Measurements from ENCODE around the gene ARHGEF16. TPM values are rescaled to one million over a fixed set of nuclear protein-coding genes. Genes with fewer than 3 reads are reported as not detected.

ARHGEF16 gene
- total RNA-seq, 1 experiment from 2014 or later = 0.58 TPM

DNA sequence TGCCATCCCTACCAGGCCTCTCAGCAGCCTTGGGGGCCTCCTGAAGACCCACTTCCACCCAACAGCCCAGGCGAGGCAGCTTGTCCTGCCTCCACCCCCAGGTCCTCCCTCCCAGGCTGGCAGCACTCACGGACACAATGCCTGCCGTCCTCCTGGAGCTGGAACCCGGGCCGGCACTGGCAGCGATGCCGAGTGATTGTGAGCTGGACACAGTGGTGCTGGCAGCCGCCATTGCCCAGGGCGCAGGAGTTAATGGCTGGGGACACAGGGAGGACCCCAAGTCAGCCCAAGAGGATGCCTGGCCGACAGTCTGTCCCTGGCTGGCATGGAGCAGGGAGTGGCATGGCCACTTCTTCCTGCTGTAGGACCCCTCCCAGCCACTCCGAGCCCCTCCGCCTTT lies 60.8 kb downstream of the ARHGEF16 start:
- DNase-seq (ENCODE audit: low read depth, low spot score) = no peak
- in situ Hi-C loops (cut with HindIII; ENCODE audit: low pct_unique_long_range_greater_than_20kb, low sequenced_read_pairs) = no loop called here

- DNase-seq (ENCODE audit: low read depth, low spot score) = no peak
- in situ Hi-C loops (cut with HindIII; ENCODE audit: low pct_unique_long_range_greater_than_20kb, low sequenced_read_pairs) = no loop called here
Measured at GRCh38 chr1:3515774-3516480, 61.5 kb downstream of the ARHGEF16 start.

GRCh38 chr1:3516481-3516869 lies 62.0 kb downstream of the ARHGEF16 start:
- DNase-seq (ENCODE audit: low read depth, low spot score) = no peak
- in situ Hi-C loops (cut with HindIII; ENCODE audit: low pct_unique_long_range_greater_than_20kb, low sequenced_read_pairs) = no loop called here

DNA sequence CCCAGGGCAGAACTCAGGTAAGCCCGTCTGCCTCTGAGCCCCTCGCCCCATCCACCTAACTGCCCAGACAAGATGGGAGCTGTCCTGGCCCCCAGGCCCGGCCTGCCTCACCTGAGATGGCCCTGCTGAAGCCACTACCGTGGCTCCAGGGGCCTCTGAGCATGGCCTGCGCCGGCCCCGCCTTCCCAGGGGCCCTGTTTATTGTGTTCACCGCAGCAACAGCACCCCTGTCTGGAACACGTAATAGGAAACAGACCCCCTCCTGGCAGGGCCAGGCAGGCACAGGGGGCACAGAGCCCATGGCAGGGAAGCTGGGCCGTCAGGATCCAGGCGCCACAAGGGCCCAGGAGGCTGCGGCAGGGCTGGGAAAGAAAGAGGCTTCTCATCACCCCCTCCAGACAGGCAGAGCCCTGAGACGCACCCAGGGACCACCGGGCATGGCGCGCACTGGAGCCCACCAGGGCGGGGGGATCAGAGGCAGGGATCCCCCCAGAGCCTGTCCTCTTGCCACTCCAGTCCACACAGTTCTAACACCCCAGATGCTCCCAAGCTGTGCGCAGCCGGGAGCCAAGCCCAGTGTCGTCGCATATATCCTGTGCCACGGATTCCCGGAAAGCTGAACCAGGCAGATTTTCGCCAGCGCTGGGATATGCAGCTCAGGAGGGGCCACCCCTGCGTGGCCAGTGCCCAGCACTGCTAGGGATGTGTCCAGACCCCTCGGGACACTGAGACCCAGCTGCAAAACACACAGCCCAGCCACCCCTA lies 62.6 kb downstream of the ARHGEF16 start:
- in situ Hi-C loops (cut with HindIII; ENCODE audit: low pct_unique_long_range_greater_than_20kb, low sequenced_read_pairs) = no loop called here
- DNase-seq (ENCODE audit: low read depth, low spot score) = no peak

DNA sequence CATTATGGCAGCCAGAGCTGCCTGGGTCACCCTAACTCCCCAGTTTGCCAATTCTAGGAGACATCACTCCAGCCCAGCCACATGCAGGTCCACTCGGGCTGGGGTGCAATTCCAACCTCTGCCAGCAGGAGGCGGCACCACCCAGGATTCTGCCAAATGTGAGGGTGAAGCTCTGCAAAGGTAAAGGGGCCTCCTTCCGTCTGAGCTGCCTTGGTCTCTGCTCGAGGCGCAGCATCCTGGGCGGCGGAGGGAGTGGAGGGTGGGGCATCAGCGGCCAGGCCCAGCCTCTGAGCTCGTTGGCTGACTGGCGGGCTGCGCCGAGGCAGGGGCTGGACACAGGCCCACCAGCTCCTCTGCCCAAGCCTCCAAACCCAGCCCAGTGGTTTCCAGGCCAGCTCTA lies 63.8 kb downstream of the ARHGEF16 start:
- DNase-seq (ENCODE audit: low read depth, low spot score) = no peak
- in situ Hi-C loops (cut with HindIII; ENCODE audit: low pct_unique_long_range_greater_than_20kb, low sequenced_read_pairs) = no loop called here

DNA sequence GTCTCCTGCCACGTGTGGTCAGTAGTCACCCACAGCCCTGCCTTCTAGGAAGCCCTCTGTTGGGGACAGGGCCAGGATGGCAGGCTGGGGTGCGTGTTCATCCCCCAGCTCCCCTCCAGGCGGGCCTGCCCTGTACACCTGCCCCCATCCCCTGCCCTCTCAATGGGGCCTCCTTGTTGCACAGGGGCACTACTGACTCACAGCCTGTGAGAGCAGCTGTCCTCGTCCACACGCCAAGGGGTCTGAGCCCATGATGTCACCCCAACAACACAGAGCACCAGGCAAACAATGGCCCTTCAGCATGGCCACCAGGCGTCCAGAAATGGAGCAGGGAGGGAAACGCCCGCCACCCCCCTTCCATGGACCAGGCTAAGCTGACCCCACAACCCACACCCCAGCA lies 64.3 kb downstream of the ARHGEF16 start:
- in situ Hi-C loops (cut with HindIII; ENCODE audit: low pct_unique_long_range_greater_than_20kb, low sequenced_read_pairs) = no loop called here
- DNase-seq (ENCODE audit: low read depth, low spot score) = no peak

GRCh38 chr1:3519301-3519885 lies 64.9 kb downstream of the ARHGEF16 start:
- no peak for DNase-seq (ENCODE audit: low read depth, low spot score)
- in situ Hi-C loops (cut with HindIII; ENCODE audit: low pct_unique_long_range_greater_than_20kb, low sequenced_read_pairs) = no loop called here

GRCh38 chr1:3520419-3521378 lies 66.2 kb downstream of the ARHGEF16 start:
- in situ Hi-C loops (cut with HindIII; ENCODE audit: low pct_unique_long_range_greater_than_20kb, low sequenced_read_pairs) = no loop called here
- DNase-seq (ENCODE audit: low read depth, low spot score) = no peak

DNA sequence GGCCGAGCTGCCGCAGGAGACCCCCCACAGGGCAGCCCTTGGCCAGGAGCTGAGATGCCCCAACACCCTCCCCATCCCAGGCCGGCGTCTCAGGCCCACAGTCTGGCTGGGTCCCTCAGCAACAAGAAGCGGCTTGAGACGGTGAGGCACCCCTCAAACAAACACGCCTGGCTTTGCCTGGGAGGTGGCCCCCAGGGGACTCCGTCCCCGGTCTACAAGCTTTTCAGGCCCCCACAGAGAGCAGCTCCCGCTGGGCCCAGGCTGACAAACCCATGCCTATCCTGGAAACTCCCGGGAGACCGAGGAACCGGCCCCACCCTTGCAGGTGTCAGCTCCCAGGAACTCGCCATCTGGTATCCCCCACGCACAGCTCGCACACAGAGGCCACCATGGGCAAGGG lies 67.0 kb downstream of the ARHGEF16 start:
- no peak for DNase-seq (ENCODE audit: low read depth, low spot score)
- in situ Hi-C loops (cut with HindIII; ENCODE audit: low pct_unique_long_range_greater_than_20kb, low sequenced_read_pairs) = no loop called here

GRCh38 chr1:3522112-3522511 lies 67.6 kb downstream of the ARHGEF16 start:
- in situ Hi-C loops (cut with HindIII; ENCODE audit: low pct_unique_long_range_greater_than_20kb, low sequenced_read_pairs) = no loop called here
- DNase-seq (ENCODE audit: low read depth, low spot score) = no peak

DNA sequence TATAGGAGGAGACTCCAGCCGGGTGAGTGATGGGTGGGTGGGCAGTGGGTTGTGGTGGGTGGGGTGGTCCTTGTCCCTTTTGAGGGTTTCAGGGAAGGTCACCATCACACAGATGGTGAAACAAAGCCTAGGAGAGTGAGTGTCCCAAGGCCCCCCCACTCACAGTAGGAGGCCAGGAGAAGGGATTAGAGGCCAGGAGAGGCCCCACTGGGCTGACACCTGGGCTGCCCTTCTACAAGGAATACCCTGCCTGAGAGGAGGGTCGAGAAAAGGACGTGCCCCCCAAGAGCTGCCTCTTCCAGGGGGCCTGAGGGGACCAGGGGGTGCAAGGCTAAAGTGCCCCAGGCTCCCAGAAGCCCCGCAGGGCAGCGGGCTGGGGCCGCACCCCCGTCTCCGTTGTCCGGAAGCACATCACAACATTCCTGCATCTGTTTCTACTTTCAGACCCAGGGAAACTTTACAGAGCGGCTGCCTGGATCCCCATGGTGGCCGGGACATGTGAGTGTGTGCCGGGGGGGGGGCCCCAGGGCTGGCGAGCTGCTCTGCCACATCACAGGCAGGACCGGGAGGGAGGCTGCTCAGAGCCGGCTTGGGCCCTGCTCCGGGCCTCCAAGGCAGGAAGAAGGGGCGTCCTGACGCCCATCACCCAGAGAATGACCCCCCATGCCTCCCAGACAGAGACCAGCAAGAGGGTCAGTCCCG lies 68.2 kb downstream of the ARHGEF16 start:
- in situ Hi-C loops (cut with HindIII; ENCODE audit: low pct_unique_long_range_greater_than_20kb, low sequenced_read_pairs) = no loop called here
- DNase-seq (ENCODE audit: low read depth, low spot score) = no peak

DNA sequence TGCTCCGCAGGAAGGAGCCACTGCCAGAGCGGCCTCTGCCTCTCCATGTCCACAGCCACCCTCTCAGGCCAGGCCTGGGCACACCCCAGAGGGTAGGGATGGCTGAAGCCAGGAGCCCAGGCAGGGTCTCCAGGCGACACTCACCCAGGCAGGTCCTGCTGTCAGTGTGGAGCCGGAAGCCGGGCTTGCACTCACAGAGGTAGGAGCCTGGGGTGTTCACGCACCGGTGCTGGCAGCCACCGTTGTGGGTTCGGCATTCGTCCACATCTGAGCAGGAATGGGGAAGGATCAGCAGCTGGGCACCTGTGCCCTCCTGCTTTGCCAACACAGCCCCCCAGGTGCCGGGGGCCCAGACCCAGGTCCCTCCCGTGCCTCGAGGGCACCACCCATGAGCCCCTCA lies 69.5 kb downstream of the ARHGEF16 start:
- in situ Hi-C loops (cut with HindIII; ENCODE audit: low pct_unique_long_range_greater_than_20kb, low sequenced_read_pairs) = no loop called here
- DNase-seq (ENCODE audit: low read depth, low spot score) = no peak

DNA sequence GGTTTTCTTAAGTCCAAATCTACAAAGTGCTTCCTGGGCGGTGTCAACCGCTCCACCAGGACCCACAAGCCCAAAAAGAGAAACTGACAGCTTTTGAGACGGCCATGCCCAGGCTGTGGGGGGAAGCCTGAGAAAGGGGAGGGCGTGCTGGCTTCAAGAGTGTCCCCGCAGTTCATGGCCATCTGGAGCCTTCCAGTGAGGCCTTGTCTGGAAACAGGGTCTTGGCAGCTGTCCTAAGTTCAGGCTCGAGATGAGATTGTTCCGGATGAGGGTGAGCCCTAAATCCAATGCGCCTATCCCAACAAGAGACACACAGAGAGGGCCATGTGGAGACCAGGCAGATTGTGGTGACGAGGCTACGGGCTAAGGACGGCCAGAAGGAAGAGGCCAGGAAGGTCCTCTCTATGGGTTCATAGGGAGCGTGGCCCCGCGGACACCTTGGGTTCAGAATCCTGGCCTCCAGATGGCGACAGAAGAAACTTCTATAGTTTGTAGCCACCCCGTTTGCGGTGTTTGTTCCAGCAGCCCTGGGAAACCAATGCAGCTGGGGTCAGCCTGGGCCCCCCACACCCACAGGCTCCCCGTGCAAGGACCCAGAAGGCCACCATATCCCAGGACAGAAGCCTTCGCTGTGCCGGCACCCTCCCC lies 70.2 kb downstream of the ARHGEF16 start:
- no peak for DNase-seq (ENCODE audit: low read depth, low spot score)
- in situ Hi-C loops (cut with HindIII; ENCODE audit: low pct_unique_long_range_greater_than_20kb, low sequenced_read_pairs) = no loop called here

- DNase-seq (ENCODE audit: low read depth, low spot score) = no peak
Measured at GRCh38 chr1:3525551-3526482, 71.4 kb downstream of the ARHGEF16 start.

GRCh38 chr1:3527774-3528173 lies 73.3 kb downstream of the ARHGEF16 start:
- in situ Hi-C loops (cut with HindIII; ENCODE audit: low pct_unique_long_range_greater_than_20kb, low sequenced_read_pairs) = no loop called here
- DNase-seq (ENCODE audit: low read depth, low spot score) = no peak

More at GRCh38 chr1:3525551-3526482, 71.4 kb downstream of the ARHGEF16 start:
- in situ Hi-C loops (cut with HindIII; ENCODE audit: low pct_unique_long_range_greater_than_20kb, low sequenced_read_pairs) = no loop called here

Data from SK-MEL-5 (cell line).